ENCODE results near the gene PRR20G. TPM values are rescaled to one million over a fixed set of nuclear protein-coding genes. Genes with fewer than 3 reads are reported as not detected.

The PRR20G gene
- total and polyA plus RNA-seq, 2 experiments from 2014 or later: not detected

GRCh38 chr3:127260416-127260815, 27.4 kb downstream of the PRR20G start:
- H3K9me2 ChIP-seq (replicated peaks; ENCODE audit: insufficient read depth): no peaks in the 10 kb centered on the region
- WGBS (ENCODE audit: low lambda C conversion rate, missing lambda C conversion rate): 89% methylated on average over 7 of the region's 7 CpGs
- TF ChIP-seq EZH2 (IDR thresholded peaks at IDR 0.05; ENCODE audit: borderline replicate concordance): no peak
- no peak for TF ChIP-seq EZH2phosphoT487 (IDR thresholded peaks at IDR 0.05; ENCODE audit: low read depth, severe bottlenecking, unreplicated experiment)
- TF ChIP-seq CTCF (IDR thresholded peaks at IDR 0.05; ENCODE audit: poor library complexity): no peak
- H3K79me2 ChIP-seq: no peaks in the 10 kb centered on the region
- H3K27ac ChIP-seq: no peak overlapping the region
- no peak for DNase-seq (ENCODE audit: low spot score)
- no peak overlapping the region for H2AFZ ChIP-seq
- no peaks in the 10 kb centered on the region for H3K4me1 ChIP-seq (ENCODE audit: insufficient read depth)
- no peaks in the 10 kb centered on the region for H3K27me3 ChIP-seq
- H4K20me1 ChIP-seq (ENCODE audit: insufficient read depth, poor library complexity, severe bottlenecking): no peaks in the 10 kb centered on the region
- no peaks in the 10 kb centered on the region for H3K36me3 ChIP-seq (replicated peaks; ENCODE audit: insufficient read depth, low read depth)
- no peak overlapping the region for H3K4me3 ChIP-seq
- no peak overlapping the region for H3K4me2 ChIP-seq
- no peaks in the 10 kb centered on the region for H3K9me3 ChIP-seq (ENCODE audit: low read depth)

- TF ChIP-seq CTCF (IDR thresholded peaks at IDR 0.05; ENCODE audit: poor library complexity) (no peak), EZH2 (IDR thresholded peaks at IDR 0.05; ENCODE audit: borderline replicate concordance) (no peak), EZH2phosphoT487 (IDR thresholded peaks at IDR 0.05; ENCODE audit: low read depth, severe bottlenecking, unreplicated experiment) (no peak)
- Histone ChIP-seq H3K4me1 (ENCODE audit: insufficient read depth) (no peaks in the 10 kb centered on the region), H3K4me3 (no peak overlapping the region), H3K4me2 (no peak overlapping the region), H3K9me3 (ENCODE audit: low read depth) (no peaks in the 10 kb centered on the region), H4K20me1 (ENCODE audit: insufficient read depth, poor library complexity, severe bottlenecking) (no peaks in the 10 kb centered on the region), H3K27ac (no peak overlapping the region), H2AFZ (no peak overlapping the region), H3K36me3 (replicated peaks; ENCODE audit: insufficient read depth, low read depth) (no peaks in the 10 kb centered on the region), H3K79me2 (no peaks in the 10 kb centered on the region), H3K9me2 (replicated peaks; ENCODE audit: insufficient read depth) (no peaks in the 10 kb centered on the region), H3K27me3 (no peaks in the 10 kb centered on the region)
- WGBS (ENCODE audit: low lambda C conversion rate, missing lambda C conversion rate): 77% methylated on average over 4 of the region's 4 CpGs
- no peak for DNase-seq (ENCODE audit: low spot score)
Observed at GRCh38 chr3:127259882-127260281, 28.0 kb downstream of the PRR20G start.

- H3K79me2 ChIP-seq: no peaks in the 10 kb centered on the region
- no peaks in the 10 kb centered on the region for H3K4me1 ChIP-seq (ENCODE audit: insufficient read depth)
- no peak overlapping the region for H3K4me2 ChIP-seq
- H4K20me1 ChIP-seq (ENCODE audit: insufficient read depth, poor library complexity, severe bottlenecking): no peaks in the 10 kb centered on the region
- no peaks in the 10 kb centered on the region for H3K27me3 ChIP-seq
- no peak for DNase-seq (ENCODE audit: low spot score)
- WGBS (ENCODE audit: low lambda C conversion rate, missing lambda C conversion rate): 89% methylated on average over 2 of the region's 2 CpGs
- no peak overlapping the region for H3K27ac ChIP-seq
- no peak overlapping the region for H2AFZ ChIP-seq
- no peaks in the 10 kb centered on the region for H3K9me3 ChIP-seq (ENCODE audit: low read depth)
- H3K9me2 ChIP-seq (replicated peaks; ENCODE audit: insufficient read depth): no peaks in the 10 kb centered on the region
- H3K4me3 ChIP-seq: no peak overlapping the region
- TF ChIP-seq CTCF (IDR thresholded peaks at IDR 0.05; ENCODE audit: poor library complexity) (no peak), EZH2 (IDR thresholded peaks at IDR 0.05; ENCODE audit: borderline replicate concordance) (no peak), EZH2phosphoT487 (IDR thresholded peaks at IDR 0.05; ENCODE audit: low read depth, severe bottlenecking, unreplicated experiment) (no peak)
- H3K36me3 ChIP-seq (replicated peaks; ENCODE audit: insufficient read depth, low read depth): no peaks in the 10 kb centered on the region
Observed at GRCh38 chr3:127258733-127259132, 29.1 kb downstream of the PRR20G start.

- TF ChIP-seq CTCF (IDR thresholded peaks at IDR 0.05; ENCODE audit: poor library complexity) (no peak), EZH2phosphoT487 (IDR thresholded peaks at IDR 0.05; ENCODE audit: low read depth, severe bottlenecking, unreplicated experiment) (no peak), EZH2 (IDR thresholded peaks at IDR 0.05; ENCODE audit: borderline replicate concordance) (no peak)
- DNase-seq (ENCODE audit: low spot score): no peak
Observed at GRCh38 chr3:127257351-127257750, 30.5 kb downstream of the PRR20G start.

More at GRCh38 chr3:127257351-127257750, 30.5 kb downstream of the PRR20G start:
- H4K20me1 ChIP-seq (ENCODE audit: insufficient read depth, poor library complexity, severe bottlenecking): no peaks in the 10 kb centered on the region
- no peaks in the 10 kb centered on the region for H3K36me3 ChIP-seq (replicated peaks; ENCODE audit: insufficient read depth, low read depth)
- H3K4me3 ChIP-seq: no peak overlapping the region
- no peaks in the 10 kb centered on the region for H3K9me2 ChIP-seq (replicated peaks; ENCODE audit: insufficient read depth)
- no peaks in the 10 kb centered on the region for H3K79me2 ChIP-seq
- no peak overlapping the region for H3K27ac ChIP-seq
- WGBS (ENCODE audit: low lambda C conversion rate, missing lambda C conversion rate): 82% methylated on average over 5 of the region's 5 CpGs
- H3K9me3 ChIP-seq (ENCODE audit: low read depth): no peaks in the 10 kb centered on the region
- no peaks in the 10 kb centered on the region for H3K27me3 ChIP-seq
- H2AFZ ChIP-seq: no peak overlapping the region
- no peaks in the 10 kb centered on the region for H3K4me1 ChIP-seq (ENCODE audit: insufficient read depth)
- H3K4me2 ChIP-seq: no peak overlapping the region
